RPMI8226 (cell line): ENCODE data around the gene TBCD.

Source experiments
- DNase-seq: peaks from one replicate; pipeline ENCODE4 v3.0.0-alpha.2; 2015

TBCD gene

GRCh38 chr17:82927661-82928601 is 176.1 kb downstream of the TBCD start:
- no peak for DNase-seq

- DNase-seq, result no peak
These were observed 177.3 kb downstream of the TBCD start for GRCh38 chr17:82929011-82929622.

- DNase-seq, result no peak
These were observed 177.8 kb downstream of the TBCD start for GRCh38 chr17:82929676-82930042.

GRCh38 chr17:82930043-82930923 is 178.4 kb downstream of the TBCD start:
- DNase-seq, result no peak

GRCh38 chr17:82930924-82931698 is 179.2 kb downstream of the TBCD start:
- DNase-seq, result no peak

GRCh38 chr17:82931699-82932517 is 180.0 kb downstream of the TBCD start:
- DNase-seq, result no peak

GRCh38 chr17:82932518-82933310 is 180.8 kb downstream of the TBCD start:
- DNase-seq, result no peak

- DNase-seq, result no peak
These were observed 182.0 kb downstream of the TBCD start for GRCh38 chr17:82933911-82934310.

- DNase-seq, result no peak
These were observed 184.3 kb downstream of the TBCD start for GRCh38 chr17:82935966-82936767.

GRCh38 chr17:82936768-82937171 is 184.9 kb downstream of the TBCD start:
- DNase-seq, result no peak

GRCh38 chr17:82937411-82938371 is 185.8 kb downstream of the TBCD start:
- no peak for DNase-seq

GRCh38 chr17:82938486-82938872 is 186.6 kb downstream of the TBCD start:
- DNase-seq, result no peak

GRCh38 chr17:82938873-82939620 is 187.2 kb downstream of the TBCD start:
- no peak for DNase-seq

- DNase-seq, result no peak
These were observed 187.8 kb downstream of the TBCD start for GRCh38 chr17:82939621-82940135.

GRCh38 chr17:82940226-82941020 is 188.6 kb downstream of the TBCD start:
- DNase-seq, result no peak
